ENCODE measurements around the gene PRPF6. TPM values are rescaled to one million over a fixed set of nuclear protein-coding genes. Genes with fewer than 3 reads are reported as not detected.
"Not testable (repeated sequence)": the region's sequence is repeated elsewhere in the genome, so short reads cannot be mapped to it uniquely, and the experiment has no call there.

The PRPF6 gene
- total RNA-seq, 6 donors from 2014 or later: 60.5 to 113 (median 68.0) TPM

GRCh38 chr20:63958471-63958870 lies 22.5 kb upstream of the PRPF6 start:
- WGBS, 2 donors: 74 to 78% methylated on average over 2 to 4 of the region's 4 CpGs
- Histone ChIP-seq H3K27me3 (no peaks in the 10 kb centered on the region), H3K36me3 (peaks cover 0 to 46% (median 32%) of the 10 kb centered on the region in 4 donors), H3K27ac (no peak overlapping the region), H3K4me3 (no peak overlapping the region), H3K9me3 (no peaks in the 10 kb centered on the region), H3K4me1 (peaks cover 31 to 40% (median 34%) of the 10 kb centered on the region in 4 donors)
- ATAC-seq (ENCODE audit: low FRiP score in 2 of 2) (no peak), DNase-seq (no peak)
- TF ChIP-seq EP300 (IDR thresholded peaks at IDR 0.05): no peak
- no peak for TF ChIP-seq POLR2A (IDR thresholded peaks at IDR 0.05)
- no peak for TF ChIP-seq POLR2AphosphoS5 (IDR thresholded peaks at IDR 0.05)
- no peak for TF ChIP-seq CTCF (IDR thresholded peaks at IDR 0.05)

DNA sequence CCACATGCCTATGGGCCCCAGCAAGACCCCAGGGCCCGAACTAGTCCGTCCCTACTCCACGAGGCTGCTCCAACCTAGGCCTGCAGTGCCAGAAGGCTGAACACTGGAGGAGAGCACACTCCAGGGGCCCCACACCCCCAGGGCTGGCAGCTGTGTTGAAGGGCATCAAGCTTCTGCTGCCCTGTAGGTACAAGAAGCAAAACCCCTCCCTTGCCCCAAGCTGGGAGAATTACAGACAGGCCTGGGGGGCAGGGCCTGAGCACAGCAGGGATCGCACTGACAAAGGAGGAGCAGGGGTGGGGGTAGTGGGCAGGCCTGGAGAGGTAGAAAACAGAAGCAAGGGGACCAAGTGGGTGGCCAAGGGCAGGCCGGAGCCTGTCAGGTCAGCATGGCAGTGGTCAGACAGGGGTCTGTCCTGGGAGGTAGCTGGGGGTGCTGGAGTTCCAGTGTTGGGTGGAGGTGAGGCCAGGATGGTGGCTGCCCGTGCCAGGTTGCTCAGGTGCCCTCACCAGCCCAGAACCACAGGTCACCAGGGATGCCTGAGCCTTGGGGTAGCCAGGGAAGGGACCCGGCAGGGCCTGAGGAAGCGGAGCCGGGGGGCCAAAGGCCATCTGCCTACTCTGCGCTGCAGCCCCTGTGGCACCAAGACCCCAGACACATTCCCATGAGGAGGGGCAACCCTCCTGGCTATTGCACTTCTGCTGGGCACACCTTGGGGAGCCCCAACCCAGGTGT lies 21.8 kb upstream of the PRPF6 start:
- DNase-seq (peak in 1 of 2 donors; percentile 48), ATAC-seq (ENCODE audit: low FRiP score in 2 of 2) (no peak)
- H3K4me3 ChIP-seq: no peak overlapping the region
- TF ChIP-seq EP300 (IDR thresholded peaks at IDR 0.05) (no peak), POLR2AphosphoS5 (IDR thresholded peaks at IDR 0.05) (no peak), CTCF (IDR thresholded peaks at IDR 0.05) (no peak), POLR2A (IDR thresholded peaks at IDR 0.05) (no peak)
- peaks cover 0 to 52% (median 38%) of the 10 kb centered on the region in 4 donors for H3K36me3 ChIP-seq
- no peaks in the 10 kb centered on the region for H3K27me3 ChIP-seq
- no peak overlapping the region for H3K27ac ChIP-seq
- peaks cover 0 to under 1% (median 0%) of the 10 kb centered on the region in 4 donors for H3K9me3 ChIP-seq
- peaks cover 27 to 34% (median 29%) of the 10 kb centered on the region in 4 donors for H3K4me1 ChIP-seq
- WGBS, 2 donors: 83 to 90% methylated on average over 3 to 10 of the region's 10 CpGs

DNA sequence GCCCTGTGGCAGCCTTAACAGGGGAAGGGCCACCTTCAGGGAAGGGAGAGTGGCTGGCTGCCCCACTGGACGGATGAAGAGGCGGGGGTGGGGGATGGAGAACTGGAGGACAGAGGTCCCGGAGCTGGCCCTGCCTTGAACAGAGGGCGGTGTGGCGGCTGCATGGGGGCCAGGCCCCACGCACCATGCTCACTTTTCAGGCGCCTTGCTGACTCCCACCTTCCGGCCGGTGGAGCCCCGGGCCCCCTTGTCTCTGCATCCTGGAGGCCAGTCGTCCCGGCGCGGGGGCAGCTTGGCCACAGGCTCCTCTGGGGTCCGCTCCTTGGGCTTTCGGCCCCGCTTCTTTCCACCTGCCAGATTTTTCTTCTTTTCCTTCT lies 21.2 kb upstream of the PRPF6 start:
- Histone ChIP-seq H3K27me3 (no peaks in the 10 kb centered on the region), H3K9me3 (peaks cover 0 to 6% (median 0%) of the 10 kb centered on the region in 4 donors), H3K36me3 (peaks cover 0 to 56% (median 42%) of the 10 kb centered on the region in 4 donors), H3K4me3 (no peak overlapping the region), H3K4me1 (peaks cover 21 to 28% (median 24%) of the 10 kb centered on the region in 4 donors), H3K27ac (no peak overlapping the region)
- TF ChIP-seq POLR2A (IDR thresholded peaks at IDR 0.05) (no peak), EP300 (IDR thresholded peaks at IDR 0.05) (no peak), CTCF (IDR thresholded peaks at IDR 0.05) (no peak), POLR2AphosphoS5 (IDR thresholded peaks at IDR 0.05) (no peak)
- ATAC-seq (ENCODE audit: low FRiP score in 2 of 2): no peak
- DNase-seq: peak in 1 of 2 donors; percentile 86
- WGBS, 2 donors: 93 to 95% methylated on average over 8 to 17 of the region's 17 CpGs

GRCh38 chr20:63960654-63961621 lies 20.0 kb upstream of the PRPF6 start:
- not testable (repeated sequence) for ATAC-seq (ENCODE audit: low FRiP score in 2 of 2); H3K27ac ChIP-seq; H3K4me3 ChIP-seq; H3K9me3 ChIP-seq; H3K27me3 ChIP-seq
- WGBS, 2 donors: 94 to 97% methylated on average over 5 to 15 of the region's 15 CpGs
- Histone ChIP-seq H3K36me3 (peaks cover 0 to 56% (median 42%) of the 10 kb centered on the region in 4 donors), H3K4me1 (peaks cover 14 to 17% (median 15%) of the 10 kb centered on the region in 4 donors)
- peak in 1 of 2 donors; percentile 62 for DNase-seq

Measured in upper lobe of left lung (tissue), 6 donors.